GM12892 (cell line): ENCODE data around the gene TLR4.

Experiments
- POLR2A ChIP-seq: IDR thresholded peaks from 2 replicates; pipeline ENCODE4 v1.6.1; 2011; ENCODE audit warnings: low read depth, low read length, control low read depth
- TAF1 ChIP-seq: IDR thresholded peaks from 2 replicates; pipeline ENCODE4 v1.6.1; 2011; ENCODE audit warnings: low read depth, mild to moderate bottlenecking, control low read depth, low read length, borderline replicate concordance

DNA sequence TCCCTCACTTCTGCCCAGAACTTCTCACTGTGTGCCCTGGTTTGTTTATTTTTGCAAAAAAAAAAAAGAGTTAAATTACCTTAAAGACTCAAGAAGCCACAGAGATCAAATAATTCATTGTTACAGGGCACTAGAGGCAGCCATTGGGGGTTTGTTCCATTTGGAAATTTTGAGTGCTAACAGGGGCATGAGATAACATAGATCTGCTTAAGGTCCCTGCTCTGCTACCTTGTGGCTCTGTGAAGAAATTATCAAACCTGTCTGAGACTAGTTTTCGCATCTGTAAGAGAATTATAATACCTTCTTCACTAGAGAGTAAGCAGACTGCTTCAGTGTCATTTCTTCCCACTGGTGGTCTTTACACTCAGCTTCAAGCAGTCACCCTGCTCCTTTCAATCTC is 394 bp downstream of the TLR4 start:
- no peak for TF ChIP-seq POLR2A
- no peak for TF ChIP-seq TAF1
